A549 (cell line): Measurements from ENCODE around the gene SPDYC. TPM values are rescaled to one million over a fixed set of nuclear protein-coding genes. Genes with fewer than 3 reads are reported as not detected.

ENCODE experiments used
- ATAC-seq, 2 experiments: fragments of 200-7000 bp in 1 of 2; fragments of >200 bp in 1 of 2; cut with Nextera tagmentation in 1 of 2; cut with Tn5 transposase in 1 of 2; 3 replicates each; pipeline versions ENCODE4 v1.8.0 to v1.9.1; 2018 to 2020; ENCODE audit warnings: mild to moderate bottlenecking in 1 of 2, moderate library complexity in 1 of 2
- CTCF ChIA-PET: fragments of 300-600 bp; sonication (Branson Sonifier 250); formaldehyde crosslinking; extraction: SDS; loops from one replicate; lab custom pipeline; 2021; ENCODE audit warnings: antibody characterized with exemption, inconsistent platforms; lab: Yijun Ruan, JAX
- POLR2A ChIA-PET: fragments of 350-600 bp; formaldehyde crosslinking; extraction: SDS; loops from one replicate; lab custom pipeline; 2021; ENCODE audit warnings: antibody characterized with exemption, inconsistent platforms; lab: Yijun Ruan, JAX
- DNase-seq, 2 experiments: peaks; one replicate each; pipeline versions ENCODE4 v3.0.0 to v3.0.0-alpha.2; 2011 to 2016; ENCODE audit warnings: low read depth in 1 of 2, low spot score in 1 of 2
- FAIRE-seq: peaks from 2 replicates; lab custom pipeline; 2011; peaks lifted over from hg19 to GRCh38; lab: Jason Lieb, UNC
- H3K27ac ChIP-seq, 2 experiments: fragments of >200 bp; sonication (Bioruptor Twin); formaldehyde crosslinking; 3 replicates each; pipeline ENCODE4 v1.5.1; 2016 to 2017
- H3K4me1 ChIP-seq: fragments of >200 bp; sonication (Bioruptor Twin); formaldehyde crosslinking; 3 replicates; pipeline ENCODE4 v1.6.1; 2016
- H3K4me2 ChIP-seq: fragments of >200 bp; sonication (Bioruptor Twin); formaldehyde crosslinking; 3 replicates; pipeline ENCODE4 v1.6.1; 2016
- H3K4me3 ChIP-seq: fragments of >200 bp; sonication (Bioruptor Twin); formaldehyde crosslinking; 3 replicates; pipeline ENCODE4 v1.5.1; 2016
- H3K9me3 ChIP-seq: fragments of >200 bp; sonication (Bioruptor Twin); formaldehyde crosslinking; 3 replicates; pipeline ENCODE4 v1.6.1; 2016
- BHLHE40 ChIP-seq: IDR thresholded peaks from 2 replicates; pipeline ENCODE4 v1.6.1; 2012; ENCODE audit warnings: low read depth, low read length, inconsistent platforms
- CHD2 ChIP-seq: fragments of 150-350 bp; IDR thresholded peaks from 2 replicates; pipeline ENCODE4 v1.6.1; 2014; ENCODE audit warnings: low read length; ENCODE audit not compliant: partially characterized antibody
- FOSL2 ChIP-seq, 2 experiments: fragments of 450-650 bp in 1 of 2; fragments of >200 bp in 1 of 2; sonication (Bioruptor Twin) in 1 of 2; formaldehyde crosslinking; IDR thresholded peaks; 2 replicates each; pipeline versions ENCODE4 v1.5.0 to v1.6.1; 2016 to 2020; ENCODE audit warnings: mild to moderate bottlenecking in 1 of 2, moderate library complexity in 1 of 2
- FOXS1 ChIP-seq: fragments of 250-450 bp; sonication (Bioruptor Pico); IDR thresholded peaks from 2 replicates; pipeline ENCODE4 v1.5.0; 2020; ENCODE audit warnings: mild to moderate bottlenecking, moderate library complexity
- HOXA7 ChIP-seq: fragments of 250-450 bp; sonication (Bioruptor Pico); IDR thresholded peaks from 2 replicates; pipeline ENCODE4 v1.5.0; 2020; ENCODE audit warnings: mild to moderate bottlenecking, moderate library complexity
- JUNB ChIP-seq: fragments of >200 bp; sonication (Bioruptor Twin); formaldehyde crosslinking; IDR thresholded peaks from 2 replicates; pipeline ENCODE4 v1.6.1; 2016
- KDM1A ChIP-seq: fragments of 200-600 bp; sonication (generic); IDR thresholded peaks from 2 replicates; pipeline ENCODE4 v1.6.1; 2016; ENCODE audit warnings: low read depth, mild to moderate bottlenecking
- KDM5A ChIP-seq: fragments of 200-600 bp; sonication (generic); IDR thresholded peaks from 2 replicates; pipeline ENCODE4 v1.6.1; 2016; ENCODE audit warnings: antibody characterized with exemption, mild to moderate bottlenecking
- MYC ChIP-seq: IDR thresholded peaks from 2 replicates; pipeline ENCODE4 v1.6.1; 2012; ENCODE audit warnings: mild to moderate bottlenecking, inconsistent platforms, low read length, improper control_type of control experiment, borderline replicate concordance
- RAD21 ChIP-seq, 2 experiments: fragments of >200 bp in 1 of 2; sonication (Bioruptor Twin) in 1 of 2; formaldehyde crosslinking in 1 of 2; IDR thresholded peaks in 1 of 2; conservative IDR thresholded peaks in 1 of 2; 2 replicates in 1 of 2; 3 replicates in 1 of 2; pipeline ENCODE4 v1.6.1; 2012 to 2018; ENCODE audit warnings: inconsistent platforms in 1 of 2
- RNF2 ChIP-seq: fragments of 200-600 bp; sonication (generic); IDR thresholded peaks from 2 replicates; pipeline ENCODE4 v1.6.1; 2016; ENCODE audit warnings: low read depth, mild to moderate bottlenecking, antibody characterized with exemption, moderate library complexity, borderline replicate concordance
- TP53 ChIP-seq: fragments of 250-450 bp; sonication (Bioruptor Pico); IDR thresholded peaks from 2 replicates; pipeline ENCODE4 v1.5.0; 2021; ENCODE audit warnings: mild to moderate bottlenecking, moderate library complexity
- ZNF302 ChIP-seq: fragments of 250-450 bp; sonication (Bioruptor Pico); IDR thresholded peaks from 2 replicates; pipeline ENCODE4 v1.9.0; 2021; ENCODE audit warnings: inconsistent platforms, mild to moderate bottlenecking, moderate library complexity
- ZSCAN20 ChIP-seq: fragments of 250-450 bp; sonication (Bioruptor Pico); IDR thresholded peaks from 2 replicates; pipeline ENCODE4 v1.8.0; 2022; ENCODE audit warnings: mild to moderate bottlenecking, moderate library complexity
- whole genome bisulfite sequencing: methylation state at CpG from one replicate; pipeline ENCODE4 v1.1.6; 2017; ENCODE audit errors: missing lambda C conversion rate; 5-methylcytosine and 5-hydroxymethylcytosine counted together
- polyA plus RNA-seq, 4 experiments: library from polyadenylated mRNA; depleted of rRNA in 3 of 4; stranded (reverse); fragments of >200 nt; fragmentation: RNase III in 1 of 4; extraction: RNeasy Plus Mini Kit Qiagen cat#74134 plus additional on column Dnase treatment in 1 of 4; gene quantifications; 2 replicates in 3 of 4; 3 replicates in 1 of 4; pipeline ENCODE4 v1.2.3, GENCODE V29; 2011 to 2017
- TF ChIP-seq, protein P1 (sequence below): fragments of 250-450 bp; sonication (Bioruptor Pico); IDR thresholded peaks from 2 replicates; pipeline ENCODE4 v1.5.0; 2021; ENCODE audit warnings: mild to moderate bottlenecking, moderate library complexity, borderline replicate concordance
- TF ChIP-seq, protein P2 (sequence below): fragments of 450-650 bp; IDR thresholded peaks from 2 replicates; pipeline ENCODE4 v1.6.1; 2014; ENCODE audit warnings: antibody characterized with exemption
- TF ChIP-seq, protein P3 (sequence below): fragments of 250-450 bp; sonication (Bioruptor Pico); IDR thresholded peaks from 2 replicates; pipeline ENCODE4 v1.5.0; 2020; ENCODE audit warnings: low read depth, mild to moderate bottlenecking, moderate library complexity
- TF ChIP-seq, protein P4 (sequence below): fragments of 150-350 bp; IDR thresholded peaks from 2 replicates; pipeline ENCODE4 v1.6.1; 2014; ENCODE audit warnings: low read depth, mild to moderate bottlenecking, low read length
- TF ChIP-seq, protein P5 (sequence below): fragments of >200 bp; sonication (Bioruptor Twin); formaldehyde crosslinking; IDR thresholded peaks from 3 replicates; pipeline ENCODE4 v1.6.1; 2016
- TF ChIP-seq, protein P6 (sequence below): fragments of 200-600 bp; sonication (generic); IDR thresholded peaks from 2 replicates; pipeline ENCODE4 v1.6.1; 2016; ENCODE audit warnings: antibody characterized with exemption, mild to moderate bottlenecking, moderate library complexity

The SPDYC gene
- polyA plus RNA-seq, 2 of the 4 experiments (the other 2 are of a cell fraction): not detected

DNA sequence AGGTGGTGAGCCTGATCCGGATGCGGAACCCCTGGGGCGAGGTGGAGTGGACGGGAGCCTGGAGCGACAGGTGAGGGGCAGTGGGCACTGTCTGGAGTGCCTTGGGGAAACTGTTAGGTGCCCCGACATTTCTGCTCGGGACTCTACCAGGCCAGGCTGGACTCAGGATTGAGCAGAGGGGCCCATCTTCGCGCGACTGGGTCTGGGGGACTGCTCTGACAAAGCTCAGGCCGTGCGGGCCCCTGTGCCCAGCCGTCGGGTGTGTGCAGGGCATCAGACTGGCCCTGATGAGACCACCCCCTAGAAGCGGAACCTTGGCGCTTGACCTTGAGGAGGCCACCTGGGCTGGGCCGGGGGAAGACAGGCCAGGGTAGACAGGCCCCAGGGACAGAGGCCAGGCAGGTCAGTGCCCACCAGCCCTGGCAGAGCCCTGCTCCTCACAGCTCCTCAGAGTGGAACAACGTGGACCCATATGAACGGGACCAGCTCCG is 18.0 kb downstream of the SPDYC start (continued):
- TF ChIP-seq, protein P1, sequence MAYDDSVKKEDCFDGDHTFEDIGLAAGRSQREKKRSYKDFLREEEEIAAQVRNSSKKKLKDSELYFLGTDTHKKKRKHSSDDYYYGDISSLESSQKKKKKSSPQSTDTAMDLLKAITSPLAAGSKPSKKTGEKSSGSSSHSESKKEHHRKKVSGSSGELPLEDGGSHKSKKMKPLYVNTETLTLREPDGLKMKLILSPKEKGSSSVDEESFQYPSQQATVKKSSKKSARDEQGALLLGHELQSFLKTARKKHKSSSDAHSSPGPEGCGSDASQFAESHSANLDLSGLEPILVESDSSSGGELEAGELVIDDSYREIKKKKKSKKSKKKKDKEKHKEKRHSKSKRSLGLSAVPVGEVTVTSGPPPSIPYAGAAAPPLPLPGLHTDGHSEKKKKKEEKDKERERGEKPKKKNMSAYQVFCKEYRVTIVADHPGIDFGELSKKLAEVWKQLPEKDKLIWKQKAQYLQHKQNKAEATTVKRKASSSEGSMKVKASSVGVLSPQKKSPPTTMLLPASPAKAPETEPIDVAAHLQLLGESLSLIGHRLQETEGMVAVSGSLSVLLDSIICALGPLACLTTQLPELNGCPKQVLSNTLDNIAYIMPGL: no peak
- TF ChIP-seq JUNB: no peak

DNA sequence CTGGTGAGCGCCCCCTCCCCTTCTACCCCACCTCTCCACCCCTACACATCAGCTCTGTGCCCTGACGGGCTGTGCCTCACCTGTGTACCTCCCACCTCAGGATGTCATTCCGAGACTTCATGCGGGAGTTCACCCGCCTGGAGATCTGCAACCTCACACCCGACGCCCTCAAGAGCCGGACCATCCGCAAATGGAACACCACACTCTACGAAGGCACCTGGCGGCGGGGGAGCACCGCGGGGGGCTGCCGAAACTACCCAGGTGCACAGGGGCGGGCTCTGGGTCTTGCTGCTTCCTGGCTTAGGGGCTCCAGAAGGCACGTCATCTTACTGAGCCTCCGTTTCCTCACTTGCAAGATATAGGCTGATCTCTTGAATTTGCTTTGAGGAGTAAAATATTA is 18.5 kb downstream of the SPDYC start:
- Histone ChIP-seq H3K27ac (no peak overlapping the region), H3K9me3 (no peaks in the 10 kb centered on the region), H3K4me1 (peaks cover under 1% of the 10 kb centered on the region; the same call in 2 of the 3 replicates), H3K4me2 (no peak overlapping the region), H3K4me3 (no peak overlapping the region)
- DNase-seq (no peak), ATAC-seq (no peak), FAIRE-seq (no peak)
- POLR2A ChIA-PET: no interaction called here
- no peak for TF ChIP-seq HOXA7 (CRISPR knock-in tag)
- TF ChIP-seq, protein P2, sequence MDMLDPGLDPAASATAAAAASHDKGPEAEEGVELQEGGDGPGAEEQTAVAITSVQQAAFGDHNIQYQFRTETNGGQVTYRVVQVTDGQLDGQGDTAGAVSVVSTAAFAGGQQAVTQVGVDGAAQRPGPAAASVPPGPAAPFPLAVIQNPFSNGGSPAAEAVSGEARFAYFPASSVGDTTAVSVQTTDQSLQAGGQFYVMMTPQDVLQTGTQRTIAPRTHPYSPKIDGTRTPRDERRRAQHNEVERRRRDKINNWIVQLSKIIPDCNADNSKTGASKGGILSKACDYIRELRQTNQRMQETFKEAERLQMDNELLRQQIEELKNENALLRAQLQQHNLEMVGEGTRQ: no peak
- TF ChIP-seq CHD2: no peak
- no peak for TF ChIP-seq MYC
- TF ChIP-seq RNF2: no peak
- TF ChIP-seq, protein P3, sequence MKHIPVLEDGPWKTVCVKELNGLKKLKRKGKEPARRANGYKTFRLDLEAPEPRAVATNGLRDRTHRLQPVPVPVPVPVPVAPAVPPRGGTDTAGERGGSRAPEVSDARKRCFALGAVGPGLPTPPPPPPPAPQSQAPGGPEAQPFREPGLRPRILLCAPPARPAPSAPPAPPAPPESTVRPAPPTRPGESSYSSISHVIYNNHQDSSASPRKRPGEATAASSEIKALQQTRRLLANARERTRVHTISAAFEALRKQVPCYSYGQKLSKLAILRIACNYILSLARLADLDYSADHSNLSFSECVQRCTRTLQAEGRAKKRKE (CRISPR knock-in tag): no peak
- TF ChIP-seq FOXS1: no peak
- TF ChIP-seq TP53 (CRISPR knock-in tag): no peak
- TF ChIP-seq, protein P1: no peak
- no peak for TF ChIP-seq ZSCAN20 (CRISPR knock-in tag)
- no peak for TF ChIP-seq BHLHE40
- TF ChIP-seq, protein P4, sequence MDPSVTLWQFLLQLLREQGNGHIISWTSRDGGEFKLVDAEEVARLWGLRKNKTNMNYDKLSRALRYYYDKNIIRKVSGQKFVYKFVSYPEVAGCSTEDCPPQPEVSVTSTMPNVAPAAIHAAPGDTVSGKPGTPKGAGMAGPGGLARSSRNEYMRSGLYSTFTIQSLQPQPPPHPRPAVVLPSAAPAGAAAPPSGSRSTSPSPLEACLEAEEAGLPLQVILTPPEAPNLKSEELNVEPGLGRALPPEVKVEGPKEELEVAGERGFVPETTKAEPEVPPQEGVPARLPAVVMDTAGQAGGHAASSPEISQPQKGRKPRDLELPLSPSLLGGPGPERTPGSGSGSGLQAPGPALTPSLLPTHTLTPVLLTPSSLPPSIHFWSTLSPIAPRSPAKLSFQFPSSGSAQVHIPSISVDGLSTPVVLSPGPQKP: no peak
- TF ChIP-seq, protein P5, sequence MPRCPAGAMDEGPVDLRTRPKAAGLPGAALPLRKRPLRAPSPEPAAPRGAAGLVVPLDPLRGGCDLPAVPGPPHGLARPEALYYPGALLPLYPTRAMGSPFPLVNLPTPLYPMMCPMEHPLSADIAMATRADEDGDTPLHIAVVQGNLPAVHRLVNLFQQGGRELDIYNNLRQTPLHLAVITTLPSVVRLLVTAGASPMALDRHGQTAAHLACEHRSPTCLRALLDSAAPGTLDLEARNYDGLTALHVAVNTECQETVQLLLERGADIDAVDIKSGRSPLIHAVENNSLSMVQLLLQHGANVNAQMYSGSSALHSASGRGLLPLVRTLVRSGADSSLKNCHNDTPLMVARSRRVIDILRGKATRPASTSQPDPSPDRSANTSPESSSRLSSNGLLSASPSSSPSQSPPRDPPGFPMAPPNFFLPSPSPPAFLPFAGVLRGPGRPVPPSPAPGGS: no peak
- TF ChIP-seq RAD21 (conservative IDR thresholded peaks at IDR 0.05 in 1 of 2, IDR thresholded peaks at IDR 0.05 in 1 of 2): no peak
- TF ChIP-seq FOSL2 (IDR thresholded peaks at IDR 0.05): no peak
- TF ChIP-seq FOSL2 (CRISPR knock-in tag; IDR thresholded peaks at IDR 0.05): no peak
- TF ChIP-seq KDM5A: no peak
- TF ChIP-seq, protein P6, sequence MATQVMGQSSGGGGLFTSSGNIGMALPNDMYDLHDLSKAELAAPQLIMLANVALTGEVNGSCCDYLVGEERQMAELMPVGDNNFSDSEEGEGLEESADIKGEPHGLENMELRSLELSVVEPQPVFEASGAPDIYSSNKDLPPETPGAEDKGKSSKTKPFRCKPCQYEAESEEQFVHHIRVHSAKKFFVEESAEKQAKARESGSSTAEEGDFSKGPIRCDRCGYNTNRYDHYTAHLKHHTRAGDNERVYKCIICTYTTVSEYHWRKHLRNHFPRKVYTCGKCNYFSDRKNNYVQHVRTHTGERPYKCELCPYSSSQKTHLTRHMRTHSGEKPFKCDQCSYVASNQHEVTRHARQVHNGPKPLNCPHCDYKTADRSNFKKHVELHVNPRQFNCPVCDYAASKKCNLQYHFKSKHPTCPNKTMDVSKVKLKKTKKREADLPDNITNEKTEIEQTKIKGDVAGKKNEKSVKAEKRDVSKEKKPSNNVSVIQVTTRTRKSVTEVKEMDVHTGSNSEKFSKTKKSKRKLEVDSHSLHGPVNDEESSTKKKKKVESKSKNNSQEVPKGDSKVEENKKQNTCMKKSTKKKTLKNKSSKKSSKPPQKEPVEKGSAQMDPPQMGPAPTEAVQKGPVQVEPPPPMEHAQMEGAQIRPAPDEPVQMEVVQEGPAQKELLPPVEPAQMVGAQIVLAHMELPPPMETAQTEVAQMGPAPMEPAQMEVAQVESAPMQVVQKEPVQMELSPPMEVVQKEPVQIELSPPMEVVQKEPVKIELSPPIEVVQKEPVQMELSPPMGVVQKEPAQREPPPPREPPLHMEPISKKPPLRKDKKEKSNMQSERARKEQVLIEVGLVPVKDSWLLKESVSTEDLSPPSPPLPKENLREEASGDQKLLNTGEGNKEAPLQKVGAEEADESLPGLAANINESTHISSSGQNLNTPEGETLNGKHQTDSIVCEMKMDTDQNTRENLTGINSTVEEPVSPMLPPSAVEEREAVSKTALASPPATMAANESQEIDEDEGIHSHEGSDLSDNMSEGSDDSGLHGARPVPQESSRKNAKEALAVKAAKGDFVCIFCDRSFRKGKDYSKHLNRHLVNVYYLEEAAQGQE: no peak
- TF ChIP-seq JUNB: no peak
- TF ChIP-seq KDM1A: no peak
- TF ChIP-seq ZNF302: no peak
- 97% methylated on average over 7 of the region's 18 CpGs for WGBS
- CTCF ChIA-PET: interaction anchor here (1.0 to 1.3 kb wide), 2 partner anchors 15 to 17 kb away, joined by 3 read pairs; no protein-coding TSS in a partner anchor
